Mucosa of stomach (tissue), 1 donor: ENCODE data around the gene TAF12.
"Not testable (repeated sequence)": the region's sequence is repeated elsewhere in the genome, so short reads cannot be mapped to it uniquely, and the experiment has no call there.

Experiments
- H3K27me3 ChIP-seq: one replicate; pipeline ENCODE4 v1.7.0; 2013; ENCODE audit warnings: mild to moderate bottlenecking, low read length; ENCODE audit not compliant: control insufficient read depth, insufficient read depth
- H3K36me3 ChIP-seq: one replicate; pipeline ENCODE4 v1.7.0; 2013; ENCODE audit warnings: low read length; ENCODE audit not compliant: control insufficient read depth, insufficient read depth
- H3K4me1 ChIP-seq: one replicate; pipeline ENCODE4 v1.7.0; 2013; ENCODE audit warnings: mild to moderate bottlenecking, low read length; ENCODE audit not compliant: control insufficient read depth, insufficient read depth
- H3K4me3 ChIP-seq: one replicate; pipeline ENCODE4 v1.7.0; 2013; ENCODE audit warnings: low read length
- H3K9ac ChIP-seq: one replicate; pipeline ENCODE4 v1.7.0; 2013; ENCODE audit warnings: mild to moderate bottlenecking, low read length, moderate library complexity
- H3K9me3 ChIP-seq: one replicate; pipeline ENCODE4 v1.7.0; 2013; ENCODE audit warnings: mild to moderate bottlenecking, low read length, moderate library complexity; ENCODE audit not compliant: control insufficient read depth
- donor health status: Pancreatic carcinoma.

The TAF12 gene

DNA sequence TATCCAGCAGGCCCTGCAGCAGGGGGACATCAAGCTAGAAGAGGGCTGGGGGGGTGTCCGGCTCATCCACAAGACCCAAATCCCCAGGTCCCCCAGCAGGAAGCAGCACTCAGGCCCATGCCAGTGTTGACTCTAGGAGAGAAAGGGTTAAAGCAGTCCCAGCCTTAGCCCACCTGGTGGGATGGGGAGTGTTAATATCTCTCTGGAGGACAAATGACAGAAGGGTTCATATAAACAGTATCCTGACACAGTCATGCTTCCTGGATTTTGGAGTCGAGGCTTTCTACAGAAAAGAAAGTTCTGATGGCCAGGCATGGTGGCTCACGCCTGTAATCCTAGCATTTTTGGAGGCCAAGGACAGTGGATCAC lies 48.9 kb downstream of the TAF12 start:
- H3K27me3 ChIP-seq, H3K36me3 ChIP-seq, H3K9me3 ChIP-seq, H3K4me3 ChIP-seq, H3K9ac ChIP-seq: not testable (repeated sequence)
- H3K4me1 ChIP-seq = peaks cover 22% of the 10 kb centered on the region

DNA sequence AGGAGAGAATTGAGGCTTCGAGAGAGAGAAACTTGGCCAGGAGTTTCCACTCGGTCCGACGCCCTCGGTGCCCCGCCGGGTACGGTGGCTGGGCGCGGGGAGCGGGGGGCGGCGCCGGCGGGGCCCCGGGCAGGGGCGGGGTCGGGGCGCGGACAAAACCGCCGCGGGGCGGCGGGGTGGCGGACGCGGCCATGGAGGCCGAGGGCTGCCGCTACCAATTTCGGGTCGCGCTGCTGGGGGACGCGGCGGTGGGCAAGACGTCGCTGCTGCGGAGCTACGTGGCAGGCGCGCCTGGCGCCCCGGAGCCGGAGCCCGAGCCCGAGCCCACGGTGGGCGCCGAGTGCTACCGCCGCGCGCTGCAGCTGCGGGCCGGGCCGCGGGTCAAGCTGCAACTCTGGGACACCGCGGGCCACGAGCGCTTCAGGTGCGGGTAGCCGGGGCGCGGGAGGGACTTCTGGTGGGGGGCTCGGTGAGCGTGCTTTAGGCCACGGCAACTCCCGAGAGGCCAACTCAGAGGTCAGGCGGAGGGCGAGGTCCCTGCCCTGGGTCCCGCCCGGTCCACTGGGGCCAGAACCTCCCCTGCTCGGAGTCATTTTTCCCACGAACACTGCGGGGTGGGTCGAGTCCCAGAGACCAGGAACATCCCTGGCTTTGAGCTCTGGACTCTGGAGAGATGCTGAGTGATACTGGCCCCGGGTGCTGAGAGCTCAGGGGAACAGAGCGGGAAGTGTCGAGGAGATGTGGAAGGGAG lies 50.4 kb downstream of the TAF12 start:
- H3K4me1 ChIP-seq = peaks cover 22% of the 10 kb centered on the region
- peaks cover 3% of the 10 kb centered on the region for H3K27me3 ChIP-seq
- peak overlapping the region; percentile 31 for H3K4me3 ChIP-seq
- H3K36me3 ChIP-seq = no peaks in the 10 kb centered on the region
- peak overlapping the region; percentile 53 for H3K9ac ChIP-seq
- no peaks in the 10 kb centered on the region for H3K9me3 ChIP-seq

DNA sequence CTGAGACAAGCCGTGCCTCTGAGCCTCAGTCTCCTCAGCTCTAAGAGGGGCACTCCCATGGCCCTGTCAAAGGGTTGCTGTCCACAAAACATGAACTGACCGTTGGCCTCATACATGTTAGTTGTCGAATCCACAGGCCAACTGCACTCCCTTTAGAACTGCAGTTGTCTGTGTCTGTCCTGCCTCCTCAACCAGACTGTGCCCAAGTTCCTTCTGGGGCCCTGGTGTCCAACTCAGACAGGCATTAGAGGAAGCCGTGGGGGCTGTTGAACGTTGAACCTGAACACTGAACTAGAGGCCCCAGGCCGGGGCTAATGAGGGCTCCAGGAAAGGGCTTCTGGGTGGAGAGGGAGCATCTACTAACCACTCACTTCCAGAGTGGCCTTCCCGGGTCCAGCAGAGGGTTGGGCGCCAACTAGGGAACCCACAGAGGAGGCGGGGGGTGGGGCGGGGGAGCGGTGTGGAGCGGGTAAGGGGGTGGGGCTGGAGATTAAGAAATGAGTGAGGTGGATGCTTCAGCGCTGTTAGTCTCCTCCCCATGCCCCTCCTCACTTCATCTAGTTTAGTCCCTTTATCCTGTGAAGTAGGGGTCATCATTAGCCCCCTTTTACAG lies 51.1 kb downstream of the TAF12 start, which contains the start of gene RAB42:
TSS of gene RAB42 (plus strand) at position 558 of the 613 bp plus-strand sequence. CDS start 247 bp downstream, outside the sequence.
- H3K9ac ChIP-seq = peak within 1 kb of the TSS; percentile 53
- no peaks in the 10 kb centered on the region for H3K9me3 ChIP-seq
- H3K4me3 ChIP-seq = peak within 1 kb of the TSS; percentile 31
- no peaks in the 10 kb centered on the region for H3K36me3 ChIP-seq
- peaks cover 22% of the 10 kb centered on the region for H3K4me1 ChIP-seq
- peaks cover 3% of the 10 kb centered on the region for H3K27me3 ChIP-seq

DNA sequence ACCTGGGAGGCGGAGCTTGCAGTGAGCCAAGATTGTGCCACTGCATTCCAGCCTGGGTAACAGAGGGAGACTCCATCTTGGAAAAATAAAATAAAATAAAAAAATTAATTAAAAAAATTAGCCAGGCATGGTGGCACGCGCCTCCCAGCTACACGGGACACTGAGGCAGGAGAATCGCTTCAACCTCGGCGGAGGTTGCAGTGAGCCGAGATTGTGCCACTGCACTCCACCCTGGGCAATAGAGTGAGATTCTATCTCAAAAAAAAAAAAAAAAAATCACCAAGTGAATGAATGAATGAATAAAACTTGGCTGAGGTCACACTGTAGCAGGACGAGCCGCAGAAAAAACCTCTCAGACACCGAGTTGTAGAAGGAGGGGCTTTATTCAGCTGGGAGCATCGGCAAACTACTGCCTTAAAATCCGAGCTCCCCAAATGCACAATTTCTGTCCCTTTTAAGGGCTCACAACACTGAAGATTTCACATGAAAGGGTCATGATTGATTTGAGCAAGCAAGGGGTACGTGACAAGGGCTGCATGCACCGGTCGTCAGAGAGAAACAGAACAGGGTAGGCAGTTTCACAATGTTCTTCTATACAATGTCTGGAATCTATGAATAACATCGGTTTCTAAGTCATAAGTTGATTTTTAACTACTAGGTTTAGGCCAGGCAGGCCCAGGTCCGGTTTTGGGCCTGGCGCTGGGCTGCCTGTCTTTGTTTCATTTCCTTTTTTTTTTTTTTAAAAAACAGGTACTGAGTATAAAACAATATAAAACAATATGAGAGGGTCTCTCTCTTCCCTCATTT lies 56.1 kb downstream of the TAF12 start:
- not testable (repeated sequence) for H3K27me3 ChIP-seq, H3K4me3 ChIP-seq, H3K9me3 ChIP-seq, H3K36me3 ChIP-seq, H3K9ac ChIP-seq
- H3K4me1 ChIP-seq = peaks cover 16% of the 10 kb centered on the region

DNA sequence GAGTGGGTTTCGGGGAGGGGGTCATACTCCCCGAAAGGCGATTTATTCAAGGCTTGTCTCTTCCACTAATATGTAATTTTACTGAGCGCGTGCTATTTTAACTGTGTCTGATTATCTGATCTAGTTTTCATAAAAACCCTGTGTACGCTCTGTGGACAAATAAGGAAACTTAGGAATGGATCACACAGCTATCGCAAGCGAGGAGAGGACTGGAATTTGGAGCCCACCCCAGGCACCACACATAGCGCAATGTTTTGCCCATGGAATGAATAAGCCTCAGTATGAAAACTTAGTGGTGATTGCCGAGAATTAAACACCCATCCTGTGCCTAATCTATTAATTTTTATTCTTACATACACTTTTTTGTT lies 60.6 kb downstream of the TAF12 start:
- Histone ChIP-seq H3K4me1 (peaks cover 15% of the 10 kb centered on the region), H3K36me3 (no peaks in the 10 kb centered on the region), H3K27me3 (no peaks in the 10 kb centered on the region)

DNA sequence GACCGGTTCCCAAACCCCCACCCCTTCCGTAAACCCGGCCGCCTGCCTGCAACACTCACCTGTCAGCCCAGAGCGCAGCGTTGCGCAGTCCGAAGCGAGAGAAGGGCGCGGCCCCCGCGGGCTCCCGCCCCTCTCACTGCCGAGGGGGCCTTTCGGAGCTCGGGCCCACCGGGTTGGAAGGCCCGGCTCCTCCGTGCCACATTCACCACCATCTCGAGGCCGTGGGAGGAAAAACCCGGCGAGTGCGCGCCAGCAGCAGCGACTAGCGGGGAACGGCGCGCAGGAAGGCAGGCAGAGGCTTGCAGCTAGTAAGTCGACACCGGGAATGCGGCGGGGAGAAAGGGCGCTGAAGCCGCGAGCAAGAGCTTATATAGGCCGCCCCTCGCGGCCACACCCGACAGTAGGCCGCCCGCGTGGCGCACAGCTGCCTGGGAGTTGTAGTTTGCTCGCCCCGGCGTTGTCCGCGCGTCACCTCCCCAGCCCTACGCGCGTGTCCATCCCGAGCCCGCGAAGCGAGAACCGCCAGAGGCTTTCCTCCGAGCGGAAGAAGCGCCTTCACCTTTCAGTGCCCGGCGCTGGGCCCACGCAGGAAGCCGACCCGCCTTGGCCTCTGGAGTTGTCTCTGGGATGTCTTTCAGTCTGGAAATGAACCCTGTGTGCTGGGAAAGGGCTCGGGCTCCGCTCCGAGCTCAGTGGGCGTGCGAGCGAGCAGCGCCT lies 61.2 kb downstream of the TAF12 start:
- H3K4me1 ChIP-seq = peaks cover 15% of the 10 kb centered on the region

More for the DNA sequence above, 60.6 kb downstream of the TAF12 start:
- peak overlapping the region; percentile 87 for H3K4me3 ChIP-seq
- peak overlapping the region; percentile 89 for H3K9ac ChIP-seq
- no peaks in the 10 kb centered on the region for H3K9me3 ChIP-seq

DNA sequence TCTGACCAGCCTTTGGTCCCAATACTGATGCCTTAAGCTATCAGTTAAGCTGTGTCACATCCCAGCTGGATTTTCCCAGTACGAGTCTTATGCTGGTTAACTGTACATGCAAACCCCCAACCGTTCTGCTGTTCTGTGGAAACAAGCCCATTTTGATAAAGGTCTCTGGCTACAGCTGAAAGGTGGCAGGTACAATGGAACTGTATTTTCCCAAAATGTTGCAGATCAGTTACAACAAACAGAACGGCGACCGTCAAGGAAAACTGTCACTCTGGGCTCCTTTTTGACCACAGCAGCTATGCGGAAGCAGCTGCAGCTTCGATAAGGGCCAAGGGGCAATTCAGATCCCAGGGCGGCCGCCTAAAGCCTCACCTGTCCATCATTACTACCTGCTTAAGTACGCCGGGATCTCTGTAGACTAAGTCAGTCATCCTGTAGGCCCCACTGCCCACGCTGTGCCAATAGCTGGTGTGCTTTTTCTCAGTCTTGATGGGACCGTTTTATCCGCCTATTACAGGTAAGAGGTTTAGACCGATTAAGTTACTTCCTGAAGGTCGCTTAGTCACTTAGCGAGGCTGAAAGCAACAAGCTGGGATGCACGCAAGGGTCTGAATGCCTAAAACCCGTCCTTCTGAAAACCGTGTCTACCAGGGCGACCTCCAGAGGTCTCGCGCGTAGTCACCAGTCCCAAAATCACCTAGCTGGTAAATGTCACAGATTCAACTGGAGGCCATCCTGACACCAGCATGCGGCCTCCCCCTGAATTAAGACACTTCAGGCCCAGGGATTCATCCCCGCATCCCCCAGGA lies 61.9 kb downstream of the TAF12 start:
- H3K9me3 ChIP-seq = no peaks in the 10 kb centered on the region
- no peaks in the 10 kb centered on the region for H3K36me3 ChIP-seq
- peak overlapping the region; percentile 89 for H3K9ac ChIP-seq
- H3K27me3 ChIP-seq = no peaks in the 10 kb centered on the region
- peaks cover 15% of the 10 kb centered on the region for H3K4me1 ChIP-seq
- H3K4me3 ChIP-seq = peak overlapping the region; percentile 87

More for the DNA sequence above, 61.2 kb downstream of the TAF12 start:
- Histone ChIP-seq H3K36me3 (no peaks in the 10 kb centered on the region), H3K9ac (peak overlapping the region; percentile 89), H3K27me3 (no peaks in the 10 kb centered on the region), H3K4me3 (peak overlapping the region; percentile 87), H3K9me3 (no peaks in the 10 kb centered on the region)

DNA sequence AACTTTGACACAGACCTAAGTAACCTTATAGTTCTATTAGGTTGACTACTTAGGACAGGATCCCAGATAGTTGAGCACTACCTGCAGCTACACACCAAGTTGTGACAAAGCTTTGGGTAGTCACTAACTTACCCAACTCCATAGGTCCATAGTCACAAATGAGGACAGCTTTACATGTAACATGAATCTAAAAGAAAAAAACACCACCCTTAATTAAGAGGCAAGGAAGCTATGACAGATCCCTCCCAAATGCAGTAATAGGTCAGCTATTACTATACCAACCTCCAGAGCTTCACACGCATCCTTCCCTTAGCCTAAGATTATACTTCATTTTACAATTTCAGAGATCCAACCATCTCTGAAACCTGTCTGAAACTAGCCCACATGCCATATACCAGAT lies 63.5 kb downstream of the TAF12 start:
- H3K4me3 ChIP-seq = no peak overlapping the region

DNA sequence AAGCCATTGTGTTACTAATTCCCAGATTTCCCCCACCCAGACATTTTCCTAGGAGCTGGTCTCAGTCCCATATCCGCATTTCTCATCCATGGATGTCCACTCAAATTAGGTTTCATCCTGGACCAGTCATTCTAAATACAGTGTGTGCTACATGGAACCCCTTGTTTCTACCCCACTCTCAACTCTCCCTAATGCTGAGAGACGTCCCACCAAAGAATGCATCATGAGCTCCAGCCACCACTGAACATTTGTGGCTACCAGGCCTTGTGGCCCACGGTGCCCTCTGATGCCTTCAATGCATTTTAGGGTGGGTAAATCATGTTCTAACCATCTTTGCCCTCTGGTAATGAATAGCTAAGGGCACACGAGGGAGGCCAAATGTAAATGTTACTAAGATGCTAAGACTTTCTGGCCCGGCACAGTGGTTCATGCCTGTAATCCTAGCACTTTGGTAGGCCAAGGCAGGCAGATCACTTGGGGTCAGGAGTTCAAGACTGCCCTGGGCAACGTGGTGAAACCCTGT lies 64.1 kb downstream of the TAF12 start:
- no peak overlapping the region for H3K4me3 ChIP-seq
- no peaks in the 10 kb centered on the region for H3K36me3 ChIP-seq
- peaks cover 15% of the 10 kb centered on the region for H3K4me1 ChIP-seq
- no peaks in the 10 kb centered on the region for H3K9me3 ChIP-seq
- H3K27me3 ChIP-seq = no peaks in the 10 kb centered on the region
- H3K9ac ChIP-seq = no peak overlapping the region

More for the DNA sequence above, 63.5 kb downstream of the TAF12 start:
- Histone ChIP-seq H3K4me1 (peaks cover 15% of the 10 kb centered on the region), H3K9ac (peak overlapping the region; percentile 49), H3K27me3 (no peaks in the 10 kb centered on the region), H3K36me3 (no peaks in the 10 kb centered on the region), H3K9me3 (no peaks in the 10 kb centered on the region)

DNA sequence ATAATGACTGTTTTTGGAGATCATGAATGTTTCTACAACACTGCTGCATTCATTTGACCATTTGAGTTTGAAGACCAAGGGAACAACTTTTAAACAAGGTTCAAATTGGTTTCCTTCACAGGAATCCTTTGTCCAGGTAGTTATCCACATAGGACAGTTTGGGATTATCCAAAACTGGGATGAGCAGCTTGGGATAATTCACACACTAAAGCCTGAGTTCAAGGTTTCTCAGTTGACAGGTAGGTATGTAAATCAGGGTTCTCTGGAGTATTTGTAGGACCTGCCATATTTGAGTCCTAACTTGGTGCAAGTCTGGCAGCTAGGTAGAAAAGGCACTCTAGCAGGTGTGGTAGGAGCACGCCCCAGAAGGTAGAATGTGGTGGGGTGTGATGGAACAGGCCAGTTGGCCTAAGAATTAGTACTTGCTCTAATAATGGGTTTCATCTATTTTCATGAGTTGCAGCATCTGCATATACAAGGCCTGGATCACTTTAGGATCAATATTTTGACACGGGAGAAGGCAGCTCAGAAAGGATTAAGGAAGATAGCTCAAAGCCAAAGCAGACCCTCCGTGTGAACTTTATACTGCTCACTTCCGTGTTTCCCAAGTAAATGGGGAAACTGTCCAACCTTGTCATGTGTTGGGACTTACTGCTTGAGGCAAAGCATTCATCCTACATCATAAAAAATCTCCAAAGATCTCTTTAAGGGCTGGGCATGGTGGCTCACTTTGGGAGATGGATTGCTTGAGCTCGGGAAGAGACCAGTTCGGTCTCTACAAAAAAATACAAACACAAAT lies 64.9 kb downstream of the TAF12 start:
- Histone ChIP-seq H3K27me3 (no peaks in the 10 kb centered on the region), H3K36me3 (no peaks in the 10 kb centered on the region), H3K4me3 (no peak overlapping the region), H3K9ac (no peak overlapping the region), H3K9me3 (no peaks in the 10 kb centered on the region), H3K4me1 (peaks cover 15% of the 10 kb centered on the region)
